UCSD-AML1 (cell line): ENCODE data around the gene BRIP1.
"Not testable (repeated sequence)": the region's sequence is repeated elsewhere in the genome, so short reads cannot be mapped to it uniquely, and the experiment has no call there.

ENCODE experiments used
- DNase-seq: peaks from one replicate; lab custom pipeline; 2025; ENCODE audit not compliant: unreplicated experiment; lab: John Stamatoyannopoulos, UW

The BRIP1 gene

GRCh38 chr17:61867033-61867432 lies 3.7 kb upstream of the BRIP1 start:
- DNase-seq = no peak

GRCh38 chr17:61863801-61864126 lies 436 bp upstream of the BRIP1 start:
- DNase-seq = no peak

- DNase-seq = no peak
Measured at GRCh38 chr17:61862105-61862574, 1.2 kb downstream of the BRIP1 start.

- not testable (repeated sequence) for DNase-seq
Measured at GRCh38 chr17:61860397-61860796, 2.9 kb downstream of the BRIP1 start.

- no peak for DNase-seq
Measured at GRCh38 chr17:61856035-61856434, 7.3 kb downstream of the BRIP1 start.

GRCh38 chr17:61852857-61853256 lies 10.5 kb downstream of the BRIP1 start:
- no peak for DNase-seq

- no peak for DNase-seq
Measured at GRCh38 chr17:61849674-61850073, 13.7 kb downstream of the BRIP1 start.

GRCh38 chr17:61848896-61849295 lies 14.4 kb downstream of the BRIP1 start:
- DNase-seq = no peak

- DNase-seq = no peak
Measured at GRCh38 chr17:61848247-61848646, 15.1 kb downstream of the BRIP1 start.

GRCh38 chr17:61847659-61848058 lies 15.7 kb downstream of the BRIP1 start:
- DNase-seq = no peak

- DNase-seq = no peak
Measured at GRCh38 chr17:61846761-61847375, 16.5 kb downstream of the BRIP1 start.

GRCh38 chr17:61846088-61846487 lies 17.2 kb downstream of the BRIP1 start:
- no peak for DNase-seq

GRCh38 chr17:61843435-61843834 lies 19.9 kb downstream of the BRIP1 start:
- DNase-seq = no peak

GRCh38 chr17:61842899-61843298 lies 20.4 kb downstream of the BRIP1 start:
- no peak for DNase-seq

GRCh38 chr17:61839300-61839786 lies 24.0 kb downstream of the BRIP1 start:
- no peak for DNase-seq

- peak; percentile 43 for DNase-seq
Measured at GRCh38 chr17:61837175-61838051, 25.9 kb downstream of the BRIP1 start.

GRCh38 chr17:61836266-61837174 lies 26.8 kb downstream of the BRIP1 start:
- no peak for DNase-seq

GRCh38 chr17:61835606-61836005 lies 27.7 kb downstream of the BRIP1 start:
- no peak for DNase-seq

GRCh38 chr17:61834610-61835009 lies 28.7 kb downstream of the BRIP1 start:
- no peak for DNase-seq

GRCh38 chr17:61833536-61834193 lies 29.7 kb downstream of the BRIP1 start:
- DNase-seq = no peak

GRCh38 chr17:61832463-61832862 lies 30.9 kb downstream of the BRIP1 start:
- no peak for DNase-seq
